Stromal cell of bone marrow (primary cell): ENCODE results near the gene BTBD6.

Experiments used
- DNase-seq: peaks from one replicate; pipeline ENCODE4 v3.0.0-alpha.2; 2012; ENCODE audit warnings: low read depth

The BTBD6 gene

DNA sequence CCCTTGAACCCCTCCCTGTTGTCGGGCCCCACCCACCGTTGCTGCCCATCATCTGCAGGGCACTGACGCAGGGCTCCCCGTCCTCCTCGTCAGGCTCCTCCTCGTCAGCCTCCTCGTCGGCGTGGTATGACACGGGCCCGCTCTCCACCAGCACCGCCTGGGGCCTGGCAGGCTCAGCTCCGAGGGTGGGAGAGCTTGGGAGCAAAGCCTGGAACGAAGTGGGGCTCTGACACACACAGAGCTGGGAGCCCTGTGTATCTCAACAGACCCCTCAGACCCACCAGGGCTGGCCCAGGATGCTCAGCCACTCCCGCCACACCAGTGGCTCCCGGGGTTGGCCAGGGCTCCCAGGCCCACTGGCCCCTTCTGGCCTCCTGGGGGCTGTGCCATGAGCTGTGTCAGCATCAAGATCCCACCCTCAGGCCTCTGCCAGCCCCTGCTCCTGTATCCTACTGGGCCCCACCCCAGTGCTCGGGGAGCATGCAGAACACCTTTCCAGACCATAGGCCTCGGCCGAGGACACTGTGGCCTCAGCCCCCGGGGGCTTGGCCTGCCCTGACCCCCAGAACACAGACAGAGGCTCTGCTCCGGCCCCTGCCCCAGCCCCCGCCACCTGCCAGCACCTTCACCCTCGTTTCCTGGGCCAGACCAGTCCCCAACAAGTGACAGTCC is 37.1 kb upstream of the BTBD6 start:
- no peak for DNase-seq

DNA sequence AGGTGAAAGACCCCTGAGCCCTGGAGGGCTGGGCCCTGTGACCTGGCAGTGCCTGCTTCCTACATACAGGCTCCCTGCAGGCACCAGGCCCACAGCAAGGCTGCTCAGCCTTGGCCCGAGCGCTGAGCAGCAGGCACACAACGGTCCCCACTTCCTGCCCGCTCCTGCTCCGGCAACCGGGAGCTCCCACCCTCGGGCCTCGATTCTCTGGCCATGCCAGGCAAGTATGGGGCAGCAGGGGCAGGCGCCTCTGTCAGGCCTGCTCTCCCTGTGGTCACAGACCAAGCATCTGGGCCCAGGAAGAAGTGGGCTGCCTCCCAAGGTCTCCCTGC is 36.6 kb upstream of the BTBD6 start:
- no peak for DNase-seq

DNA sequence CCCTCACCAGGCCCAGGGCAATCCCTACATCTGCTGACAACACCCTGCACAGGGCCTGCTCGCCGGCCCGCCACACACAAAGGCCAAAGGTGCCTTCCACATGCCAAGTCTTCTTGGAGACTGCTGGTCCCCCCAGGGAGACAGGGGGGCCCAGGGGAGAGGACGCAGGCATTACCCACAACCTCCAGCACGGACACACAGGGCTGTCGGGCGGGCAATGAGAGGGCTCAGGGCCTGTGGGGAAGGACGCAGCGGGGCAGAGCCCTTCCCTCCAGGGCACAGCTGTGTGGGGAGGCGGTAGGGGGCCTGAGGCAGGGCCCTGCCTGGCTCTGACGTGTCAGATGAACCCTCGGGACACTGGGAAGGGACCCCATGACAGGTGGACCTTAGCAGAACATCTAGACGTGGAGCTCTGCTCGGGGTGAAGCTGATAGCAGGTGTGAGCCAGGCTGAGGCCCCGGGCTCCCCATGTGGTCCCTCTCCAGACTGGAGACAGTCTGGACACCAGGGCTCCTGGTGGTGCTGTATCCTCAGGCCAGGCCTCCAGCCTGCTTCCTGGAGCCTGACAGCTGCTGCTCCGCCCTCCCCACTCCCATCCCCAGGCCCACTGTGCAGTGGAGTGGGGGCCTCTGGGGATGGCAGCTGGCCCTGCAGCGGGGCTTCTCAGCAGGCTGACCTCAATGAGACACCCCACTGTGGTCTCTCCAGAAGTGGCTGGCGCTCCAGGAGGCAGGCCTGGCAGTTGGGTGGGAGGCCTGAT is 35.6 kb upstream of the BTBD6 start:
- DNase-seq: no peak

DNA sequence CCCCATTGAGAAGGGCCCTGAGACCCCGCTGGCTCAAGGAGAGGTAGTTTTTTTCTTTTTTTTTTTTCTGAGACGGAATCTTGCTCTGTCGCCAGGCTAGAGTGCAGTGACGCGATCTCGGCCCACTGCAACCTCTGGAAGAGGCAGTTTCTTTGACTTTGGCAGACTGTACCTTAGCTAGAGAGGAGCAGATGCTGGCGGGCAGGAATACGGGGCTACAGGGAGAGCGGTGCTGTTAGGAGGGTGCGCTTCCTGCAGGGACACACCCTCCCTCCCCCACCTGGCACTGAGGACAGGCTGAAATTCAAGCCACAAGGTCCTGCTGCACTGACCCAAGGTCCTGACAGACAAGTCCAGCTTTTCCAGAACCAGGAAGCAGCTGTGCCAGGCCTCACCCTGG is 35.0 kb upstream of the BTBD6 start:
- DNase-seq: no peak

DNA sequence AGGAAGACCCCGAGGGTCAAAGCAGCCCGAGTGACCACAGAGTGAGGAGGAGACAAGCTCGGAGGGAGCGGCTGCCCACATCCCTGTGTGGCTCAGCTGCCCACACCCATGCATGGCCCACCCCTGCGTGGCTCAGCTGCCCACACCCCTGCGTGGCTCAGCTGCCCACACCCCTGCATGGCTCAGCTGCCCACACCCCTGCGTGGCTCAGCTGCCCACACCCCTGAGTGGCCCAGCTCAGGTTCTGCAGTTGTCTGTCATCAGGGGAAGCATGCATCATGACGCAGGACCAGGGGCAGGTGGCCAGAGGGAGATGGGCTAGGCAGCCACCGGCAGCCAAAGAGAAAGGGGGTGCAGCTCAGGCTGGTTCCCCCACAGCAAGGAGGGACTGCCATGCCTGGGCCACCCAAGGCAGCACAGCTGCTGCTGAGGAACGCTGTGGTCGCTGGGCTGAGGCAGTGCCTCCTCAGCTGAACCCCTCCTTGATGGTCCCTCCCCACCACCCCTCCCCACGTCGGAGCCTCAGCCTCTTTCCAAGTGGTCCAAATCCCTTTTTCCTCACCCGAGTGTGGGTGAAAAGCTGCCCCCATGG is 33.9 kb upstream of the BTBD6 start:
- DNase-seq: no peak

DNA sequence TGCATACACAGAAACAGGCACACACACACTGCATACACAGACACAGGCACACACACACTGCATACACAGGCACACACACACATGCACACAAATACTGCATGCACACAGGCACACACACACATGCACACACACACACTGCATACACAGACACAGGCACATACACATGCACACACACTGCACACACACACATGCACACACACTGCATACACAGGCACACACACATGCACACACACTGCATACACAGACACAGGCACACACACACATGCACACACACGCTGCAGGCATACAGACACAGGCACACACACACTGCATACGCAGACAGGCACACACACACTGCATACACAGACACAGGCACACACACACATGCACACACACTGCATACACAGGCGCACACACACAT is 32.7 kb upstream of the BTBD6 start:
- DNase-seq: no peak

DNA sequence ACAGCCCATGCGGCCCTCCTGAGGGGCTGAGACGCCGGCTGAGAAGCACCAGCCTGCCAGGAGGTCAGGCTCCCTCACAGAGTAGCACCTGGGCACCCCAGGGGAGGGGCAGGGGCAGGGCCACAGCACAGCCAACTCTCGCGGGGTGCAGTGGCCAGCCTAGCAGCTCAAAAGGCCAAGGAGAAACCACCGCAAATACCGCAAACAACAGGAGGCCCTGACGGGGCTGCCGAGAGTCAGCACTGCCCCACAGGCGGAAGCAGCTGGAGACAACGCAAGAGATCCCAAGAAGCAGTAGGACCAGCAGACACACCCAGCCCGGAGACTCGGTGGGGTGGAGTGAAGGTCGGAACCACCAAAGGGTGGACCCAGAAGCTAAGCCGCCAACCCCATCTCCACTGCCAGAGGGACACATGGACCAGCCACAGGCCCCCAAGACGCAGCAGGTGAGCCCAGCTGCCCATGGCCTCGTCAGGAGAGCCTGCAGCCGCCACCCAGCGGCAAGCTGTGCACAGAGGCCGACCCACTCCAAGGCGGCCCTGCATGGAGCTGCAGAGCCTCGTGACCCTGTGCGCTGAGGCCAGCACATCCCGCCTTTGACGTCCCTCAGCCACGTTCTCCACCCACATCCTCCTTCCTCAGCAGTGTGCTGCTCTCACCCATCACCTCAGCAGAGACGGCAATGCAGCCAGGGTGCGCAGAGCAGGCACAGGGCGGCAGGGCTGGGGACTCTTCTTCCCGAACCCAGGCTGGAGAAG is 31.7 kb upstream of the BTBD6 start:
- DNase-seq: no peak

DNA sequence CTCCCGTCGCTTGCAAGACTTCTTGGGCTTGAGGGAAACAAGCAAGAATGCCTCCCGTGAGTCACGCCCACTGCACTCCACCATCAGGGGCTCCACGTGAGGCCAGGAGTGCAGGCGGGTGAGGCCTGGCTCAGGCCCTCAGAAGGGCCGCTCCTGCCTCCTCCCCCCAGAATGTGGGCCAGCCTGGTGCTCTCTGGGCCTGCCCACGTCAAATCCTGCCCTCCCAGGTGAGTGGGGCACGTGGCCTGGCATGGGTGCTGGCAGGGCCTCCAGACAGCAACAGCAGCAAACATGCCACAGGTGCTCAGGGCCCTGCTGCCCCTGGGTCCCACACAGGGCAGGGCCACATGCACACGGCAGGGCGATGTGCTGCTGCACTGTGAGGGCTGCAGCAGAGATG is 30.6 kb upstream of the BTBD6 start:
- DNase-seq: no peak

DNA sequence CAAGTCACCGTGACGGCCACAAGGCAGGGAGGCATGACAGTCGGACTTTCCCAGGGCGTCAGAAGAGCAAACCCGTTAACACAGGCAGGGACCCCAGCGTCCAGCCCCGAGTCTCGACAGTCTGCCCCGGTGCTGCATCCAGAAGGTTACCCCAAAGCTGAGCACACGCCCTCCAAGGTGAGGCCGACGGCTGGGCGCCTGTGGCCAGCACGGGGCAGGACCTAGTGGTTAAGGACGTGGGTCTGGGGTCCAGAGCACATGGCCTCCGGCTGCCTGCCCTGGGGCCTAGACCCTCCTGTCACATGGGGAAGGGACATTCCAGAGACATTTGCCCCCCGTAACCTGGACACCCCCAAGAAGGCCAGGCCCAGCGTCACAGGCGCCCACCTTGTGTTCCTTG is 29.7 kb upstream of the BTBD6 start:
- no peak for DNase-seq

DNA sequence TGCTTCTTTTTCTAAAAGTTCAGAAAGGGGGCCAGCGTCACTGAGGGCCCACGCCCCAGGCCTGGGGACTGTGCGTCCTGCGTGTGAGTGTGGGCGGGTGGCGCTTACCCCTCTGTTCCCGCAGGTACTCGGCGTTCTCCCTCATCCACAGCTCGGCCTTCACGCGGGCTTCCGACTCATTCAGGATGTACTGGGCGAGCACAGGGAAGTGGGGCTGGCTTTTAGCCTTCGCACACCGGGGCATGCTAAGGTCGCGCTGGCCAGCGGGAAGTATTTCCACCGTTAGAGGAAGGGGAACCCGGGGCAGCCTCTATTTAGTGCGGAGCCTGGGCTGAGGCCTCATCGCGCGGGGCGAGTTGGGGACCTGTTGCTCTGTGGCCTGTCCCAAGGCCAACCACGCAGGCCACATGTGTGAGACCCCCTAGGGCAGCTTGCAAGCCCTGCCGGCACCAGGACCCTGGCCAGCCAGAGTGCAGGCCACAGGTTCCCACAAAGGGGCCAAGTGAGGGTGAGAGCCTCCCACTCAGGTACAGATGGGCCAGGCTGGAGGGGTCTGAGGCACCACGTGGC is 29.2 kb upstream of the BTBD6 start:
- no peak for DNase-seq

DNA sequence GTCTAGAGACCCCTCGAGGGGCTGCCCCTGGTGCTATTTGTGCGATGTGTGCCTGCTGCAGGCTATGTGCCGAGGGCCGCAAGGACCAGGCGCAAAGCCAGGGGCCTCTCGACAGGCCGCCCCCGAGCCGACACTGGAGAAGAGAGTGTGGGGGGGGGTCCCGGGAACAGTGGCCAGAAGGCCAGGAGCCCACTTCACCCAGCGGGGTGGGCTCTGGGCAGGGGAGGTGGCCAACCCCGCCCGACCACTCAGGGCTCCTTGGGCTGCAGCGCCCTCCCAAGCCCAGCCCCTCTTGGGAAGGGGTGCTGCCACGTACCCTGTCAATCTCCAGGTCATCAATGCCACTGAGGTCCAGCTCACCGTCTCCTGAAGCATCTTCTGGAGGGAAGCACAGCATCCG is 28.6 kb upstream of the BTBD6 start:
- DNase-seq: no peak

DNA sequence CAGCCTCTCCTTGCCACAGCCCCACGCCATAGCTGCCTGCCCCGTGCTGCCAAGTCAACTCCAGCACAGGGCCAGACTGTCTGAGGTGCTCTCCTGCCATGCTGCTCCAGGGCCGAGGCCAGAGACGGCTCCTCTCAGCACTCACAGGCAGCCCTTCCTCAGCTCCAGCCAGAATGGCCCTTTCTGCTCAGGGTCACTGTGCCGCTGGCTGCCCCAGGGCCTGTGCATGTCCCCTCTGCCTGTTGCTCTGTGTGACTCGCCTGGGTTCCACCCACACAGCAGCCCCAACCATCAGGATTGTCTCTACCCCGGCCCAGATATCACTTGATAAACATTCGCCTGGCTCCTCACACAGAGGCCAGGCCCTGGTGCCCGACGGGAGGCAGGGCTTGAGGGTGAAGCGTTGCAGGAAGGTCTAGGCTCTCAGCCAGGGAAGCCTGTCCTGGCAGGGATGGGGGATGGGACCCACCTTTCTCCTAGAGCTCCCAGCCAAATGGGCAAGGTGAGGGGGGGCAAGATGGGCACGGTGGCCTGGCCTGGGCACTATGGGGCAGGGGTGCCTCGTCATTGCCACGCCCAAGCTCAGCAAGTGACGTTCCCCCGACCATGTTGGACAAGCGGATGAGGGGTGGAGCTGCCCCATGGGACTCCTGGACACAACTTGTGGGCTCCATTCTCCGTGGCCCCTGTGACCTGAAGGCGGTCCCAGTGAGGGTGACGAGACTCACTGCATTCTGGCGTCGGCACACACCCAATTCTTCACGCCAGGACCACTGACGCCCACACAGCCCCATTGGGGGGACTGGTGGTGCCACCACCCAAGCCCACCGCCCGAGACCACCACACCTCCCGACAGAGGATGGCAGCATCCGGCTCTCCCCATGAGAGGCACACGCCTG is 27.4 kb upstream of the BTBD6 start:
- no peak for DNase-seq

DNA sequence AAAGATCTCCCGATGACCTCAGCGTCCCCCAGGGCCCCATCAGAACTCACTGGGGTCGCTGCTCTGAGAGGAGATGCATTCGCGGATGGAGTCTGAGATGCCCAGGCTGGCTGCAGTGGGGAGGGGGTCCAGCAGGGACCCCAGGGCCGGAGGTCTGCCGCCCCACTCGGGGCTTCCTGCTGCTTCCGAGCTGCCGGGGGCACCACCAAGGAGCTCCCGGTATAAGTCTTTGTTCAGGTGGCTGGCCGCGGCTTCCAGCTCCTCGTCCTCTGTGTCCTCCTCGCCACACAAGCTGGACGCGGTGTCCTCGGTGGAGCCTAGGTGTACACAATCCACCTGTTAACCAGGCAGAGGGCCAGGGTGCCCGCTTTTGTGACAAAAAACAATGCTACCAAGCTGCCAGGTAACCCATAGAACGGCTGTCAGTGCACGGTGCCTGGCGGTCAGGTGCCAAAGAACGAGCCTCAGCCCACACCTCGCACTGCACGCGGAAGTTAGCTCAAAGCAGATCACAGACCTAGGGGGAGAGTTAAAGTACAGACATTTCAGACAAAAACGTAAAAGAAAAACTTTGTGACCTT is 26.6 kb upstream of the BTBD6 start:
- no peak for DNase-seq

DNA sequence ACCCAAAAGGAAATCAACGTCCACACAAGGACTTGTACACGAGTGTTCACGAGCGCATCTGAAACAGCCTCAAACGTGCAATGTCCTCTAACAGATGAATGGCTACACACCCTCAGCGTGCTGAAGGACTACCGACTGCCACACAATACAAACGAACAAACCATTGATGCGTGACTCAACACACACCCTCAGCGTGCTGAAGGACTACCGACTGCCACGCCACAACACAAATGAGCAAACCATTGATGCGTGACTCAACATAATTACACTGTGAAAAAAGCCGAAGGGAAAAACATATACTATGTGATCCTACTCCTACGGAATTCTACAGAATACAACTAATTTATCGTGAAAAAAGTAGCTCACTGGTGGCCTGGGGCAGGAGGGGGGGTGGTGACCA is 25.1 kb upstream of the BTBD6 start:
- DNase-seq: no peak

DNA sequence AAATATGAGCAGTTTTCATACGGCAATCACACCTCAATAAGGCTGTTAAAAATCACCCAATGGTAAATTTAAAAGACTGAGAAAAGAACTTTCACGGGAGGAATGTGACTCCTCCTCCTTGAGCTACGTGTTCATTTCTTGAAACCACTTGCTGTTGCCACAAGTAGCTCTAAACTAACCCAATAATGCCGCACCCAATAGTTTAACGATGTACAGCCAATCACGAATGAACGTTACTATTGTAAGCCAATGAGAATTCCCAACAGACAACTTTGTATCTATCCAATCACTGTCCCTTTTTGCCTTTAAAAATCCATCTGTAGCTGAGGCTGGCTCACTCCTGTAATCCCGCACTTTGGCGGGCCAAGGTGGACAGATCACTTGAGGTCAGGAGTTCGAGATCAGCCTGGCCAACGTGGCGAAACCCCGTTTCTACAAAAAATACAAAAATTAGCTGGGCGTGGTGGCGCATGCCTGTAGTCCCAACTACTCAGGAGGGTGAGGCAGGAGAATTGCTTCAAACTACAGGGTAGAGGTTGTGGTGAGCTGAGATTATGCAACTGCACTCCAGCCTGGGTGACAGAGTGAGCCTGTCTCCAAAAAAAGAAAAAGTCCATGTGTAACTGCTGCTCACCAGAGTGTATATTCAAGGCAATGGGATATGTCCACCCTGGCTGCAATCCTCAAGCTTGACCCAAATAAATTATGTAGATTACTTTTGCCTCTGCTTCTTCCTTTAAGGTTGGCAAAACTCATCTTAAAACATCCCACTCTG is 24.4 kb upstream of the BTBD6 start:
- no peak for DNase-seq

DNA sequence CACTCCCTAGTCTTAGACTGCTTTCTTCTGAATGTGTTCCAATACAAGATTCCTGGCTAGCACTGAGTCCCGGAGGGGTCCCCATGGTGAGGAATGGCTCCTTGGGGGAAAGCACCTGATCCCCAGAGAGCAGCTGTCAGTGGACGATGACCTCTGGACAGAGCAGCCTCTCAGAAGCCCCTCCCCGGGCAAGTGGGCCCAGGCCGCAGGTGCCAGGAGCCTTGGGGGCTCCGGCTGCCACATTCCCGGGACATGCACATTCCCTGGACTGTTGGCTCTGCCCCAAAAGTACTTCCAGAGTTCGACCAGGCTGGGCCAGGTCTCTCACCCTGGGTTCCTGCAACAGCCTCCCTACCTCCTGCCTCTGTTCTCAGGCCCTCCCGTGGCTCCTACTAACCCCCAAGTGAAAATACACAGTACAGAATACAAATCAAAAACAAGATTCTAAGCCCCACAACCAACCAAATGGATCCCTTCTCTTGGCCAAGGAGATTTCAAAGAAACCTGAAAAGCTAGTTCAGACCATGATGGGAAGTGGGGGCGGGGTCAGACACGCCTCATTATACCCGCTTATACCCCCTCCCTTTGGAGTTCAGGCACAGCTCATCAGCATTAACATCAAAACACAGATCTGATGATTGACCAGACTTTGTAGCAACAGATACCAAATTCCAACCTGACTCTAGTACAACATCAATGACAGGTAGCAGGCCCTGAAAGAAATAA is 23.3 kb upstream of the BTBD6 start:
- no peak for DNase-seq

DNA sequence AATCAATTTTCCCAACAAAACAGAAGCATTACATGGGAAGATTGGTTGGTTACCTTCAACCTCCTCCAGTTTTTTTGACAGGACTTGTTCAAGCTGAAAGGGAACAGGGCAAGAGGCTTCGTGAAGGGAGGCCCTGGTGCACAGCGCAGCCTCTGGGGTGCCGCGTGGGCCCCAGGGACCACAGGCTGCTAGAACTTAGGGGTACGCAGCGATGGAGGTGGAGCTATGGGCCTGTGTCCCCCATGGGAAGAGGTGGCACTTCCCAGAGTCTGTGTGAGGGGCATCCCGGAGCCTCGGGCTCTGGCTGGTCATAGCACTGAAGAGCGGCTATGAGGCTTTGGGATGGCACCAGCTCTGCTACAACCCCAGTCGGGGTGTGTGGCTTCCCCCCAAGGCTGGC is 22.1 kb upstream of the BTBD6 start:
- no peak for DNase-seq

DNA sequence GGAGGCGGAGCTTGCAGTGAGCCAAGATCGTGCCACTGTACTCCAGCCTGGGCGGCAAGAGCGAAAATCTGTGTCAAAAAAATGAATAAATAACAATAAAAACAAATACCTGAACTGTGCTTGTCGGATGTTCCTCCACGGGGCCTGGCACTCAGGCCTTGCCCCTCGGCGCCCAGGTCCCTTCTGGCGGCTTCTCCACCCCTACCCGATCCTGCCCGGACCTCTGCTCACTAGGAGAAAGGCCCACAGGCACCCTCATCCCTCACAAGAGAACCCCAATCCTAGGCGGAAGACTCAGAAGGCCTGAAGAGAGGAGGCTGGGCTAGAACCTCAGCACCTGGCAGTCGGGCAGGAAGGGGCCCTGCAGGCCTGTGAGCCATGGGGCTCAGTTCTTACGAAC is 21.0 kb upstream of the BTBD6 start:
- no peak for DNase-seq

DNA sequence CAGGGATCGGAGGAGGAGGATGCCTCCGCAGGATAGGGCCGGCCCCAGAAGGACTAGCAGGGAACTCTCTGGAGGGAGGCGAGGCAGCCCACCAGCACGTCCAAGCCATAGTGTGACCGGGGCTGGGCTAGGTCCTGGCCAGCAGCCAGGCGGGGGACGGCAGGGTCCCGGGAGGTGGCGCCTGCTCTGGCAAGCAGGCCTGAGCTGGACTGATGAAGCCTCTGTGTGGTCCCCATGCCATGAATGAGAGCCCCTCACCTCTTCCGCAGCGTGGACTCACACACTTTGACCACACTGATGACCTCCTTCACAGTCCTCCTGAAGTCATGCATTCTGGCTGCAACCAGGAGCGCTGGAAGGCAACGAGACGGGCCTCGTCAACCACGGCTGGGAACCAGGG is 19.8 kb upstream of the BTBD6 start:
- no peak for DNase-seq
